ENCODE data around the gene PPARA. TPM values are rescaled to one million over a fixed set of nuclear protein-coding genes. Genes with fewer than 3 reads are reported as not detected.

PPARA gene
- total RNA-seq, 1 donor from 2014 or later, result 9.3 TPM

- Histone ChIP-seq H3K4me3 (ENCODE audit: low read depth, low read length) (no peak overlapping the region), H3K36me3 (ENCODE audit: control insufficient read depth, insufficient read depth, low read length) (no peaks in the 10 kb centered on the region), H3K27me3 (ENCODE audit: control insufficient read depth, insufficient read depth, low read length) (peaks cover 12% of the 10 kb centered on the region)
- no peak for TF ChIP-seq CTCF (IDR thresholded peaks at IDR 0.05; ENCODE audit: insufficient read depth, low read length, poor library complexity, severe bottlenecking)
- no peak for DNase-seq (ENCODE audit: low read depth)
These were observed 3.6 kb downstream of the PPARA start for GRCh38 chr22:46153930-46154329.

GRCh38 chr22:46156031-46156430, 5.7 kb downstream of the PPARA start:
- no peak for TF ChIP-seq CTCF (IDR thresholded peaks at IDR 0.05; ENCODE audit: insufficient read depth, low read length, poor library complexity, severe bottlenecking)
- DNase-seq (ENCODE audit: low read depth), result no peak
- Histone ChIP-seq H3K4me3 (ENCODE audit: low read depth, low read length) (no peak overlapping the region), H3K36me3 (ENCODE audit: control insufficient read depth, insufficient read depth, low read length) (no peaks in the 10 kb centered on the region), H3K27me3 (ENCODE audit: control insufficient read depth, insufficient read depth, low read length) (no peaks in the 10 kb centered on the region)

- H3K27me3 ChIP-seq (ENCODE audit: control insufficient read depth, insufficient read depth, low read length), result no peaks in the 10 kb centered on the region
- H3K36me3 ChIP-seq (ENCODE audit: control insufficient read depth, insufficient read depth, low read length), result no peaks in the 10 kb centered on the region
- H3K4me3 ChIP-seq (ENCODE audit: low read depth, low read length), result no peak overlapping the region
- no peak for DNase-seq (ENCODE audit: low read depth)
- no peak for TF ChIP-seq CTCF (IDR thresholded peaks at IDR 0.05; ENCODE audit: insufficient read depth, low read length, poor library complexity, severe bottlenecking)
These were observed 8.0 kb downstream of the PPARA start for GRCh38 chr22:46158283-46158682.

- H3K36me3 ChIP-seq (ENCODE audit: control insufficient read depth, insufficient read depth, low read length), result no peaks in the 10 kb centered on the region
- H3K4me3 ChIP-seq (ENCODE audit: low read depth, low read length), result no peak overlapping the region
- no peak for DNase-seq (ENCODE audit: low read depth)
- TF ChIP-seq CTCF (IDR thresholded peaks at IDR 0.05; ENCODE audit: insufficient read depth, low read length, poor library complexity, severe bottlenecking), result no peak
- no peaks in the 10 kb centered on the region for H3K27me3 ChIP-seq (ENCODE audit: control insufficient read depth, insufficient read depth, low read length)
These were observed 8.9 kb downstream of the PPARA start for GRCh38 chr22:46159212-46159611.

- H3K27me3 ChIP-seq (ENCODE audit: control insufficient read depth, insufficient read depth, low read length), result no peaks in the 10 kb centered on the region
- no peak overlapping the region for H3K4me3 ChIP-seq (ENCODE audit: low read depth, low read length)
- DNase-seq (ENCODE audit: low read depth), result no peak
- no peak for TF ChIP-seq CTCF (IDR thresholded peaks at IDR 0.05; ENCODE audit: insufficient read depth, low read length, poor library complexity, severe bottlenecking)
- H3K36me3 ChIP-seq (ENCODE audit: control insufficient read depth, insufficient read depth, low read length), result no peaks in the 10 kb centered on the region
These were observed 9.5 kb downstream of the PPARA start for GRCh38 chr22:46159777-46160176.

- DNase-seq (ENCODE audit: low read depth), result no peak
- no peak overlapping the region for H3K4me3 ChIP-seq (ENCODE audit: low read depth, low read length)
- no peak for TF ChIP-seq CTCF (IDR thresholded peaks at IDR 0.05; ENCODE audit: insufficient read depth, low read length, poor library complexity, severe bottlenecking)
- H3K27me3 ChIP-seq (ENCODE audit: control insufficient read depth, insufficient read depth, low read length), result no peaks in the 10 kb centered on the region
- H3K36me3 ChIP-seq (ENCODE audit: control insufficient read depth, insufficient read depth, low read length), result no peaks in the 10 kb centered on the region
These were observed 12.0 kb downstream of the PPARA start for GRCh38 chr22:46162285-46162684.

Measured in kidney epithelial cell (primary cell).